ENCODE measurements around the gene GIMAP5. TPM values are rescaled to one million over a fixed set of nuclear protein-coding genes. Genes with fewer than 3 reads are reported as not detected.

The GIMAP5 gene
- total RNA-seq, 1 experiment from 2014 or later = not detected

- BruUV-seq (replicated peaks) = no TSS peak
- no peak overlapping the region for H3K4me3 ChIP-seq (ENCODE audit: low read length)
- no peak overlapping the region for H2AFZ ChIP-seq (ENCODE audit: low read length)
- H3K9ac ChIP-seq (ENCODE audit: low read length) = no peak overlapping the region
- H3K36me3 ChIP-seq (ENCODE audit: low read depth, low read length) = no peaks in the 10 kb centered on the region
- intact Hi-C loops (cut with micrococcal nuclease) = no loop called here
- ATAC-seq (no peak), DNase-seq (no peak)
- H4K20me1 ChIP-seq (ENCODE audit: low read length) = no peaks in the 10 kb centered on the region
- no peak overlapping the region for H3K27ac ChIP-seq (ENCODE audit: low read length)
- no peaks in the 10 kb centered on the region for H3F3A ChIP-seq (ENCODE audit: low read length, unreplicated experiment)
- H3K79me2 ChIP-seq (ENCODE audit: low read length) = no peaks in the 10 kb centered on the region
- no peaks in the 10 kb centered on the region for H3K9me3 ChIP-seq (ENCODE audit: low read length)
- TF ChIP-seq, protein P1, sequence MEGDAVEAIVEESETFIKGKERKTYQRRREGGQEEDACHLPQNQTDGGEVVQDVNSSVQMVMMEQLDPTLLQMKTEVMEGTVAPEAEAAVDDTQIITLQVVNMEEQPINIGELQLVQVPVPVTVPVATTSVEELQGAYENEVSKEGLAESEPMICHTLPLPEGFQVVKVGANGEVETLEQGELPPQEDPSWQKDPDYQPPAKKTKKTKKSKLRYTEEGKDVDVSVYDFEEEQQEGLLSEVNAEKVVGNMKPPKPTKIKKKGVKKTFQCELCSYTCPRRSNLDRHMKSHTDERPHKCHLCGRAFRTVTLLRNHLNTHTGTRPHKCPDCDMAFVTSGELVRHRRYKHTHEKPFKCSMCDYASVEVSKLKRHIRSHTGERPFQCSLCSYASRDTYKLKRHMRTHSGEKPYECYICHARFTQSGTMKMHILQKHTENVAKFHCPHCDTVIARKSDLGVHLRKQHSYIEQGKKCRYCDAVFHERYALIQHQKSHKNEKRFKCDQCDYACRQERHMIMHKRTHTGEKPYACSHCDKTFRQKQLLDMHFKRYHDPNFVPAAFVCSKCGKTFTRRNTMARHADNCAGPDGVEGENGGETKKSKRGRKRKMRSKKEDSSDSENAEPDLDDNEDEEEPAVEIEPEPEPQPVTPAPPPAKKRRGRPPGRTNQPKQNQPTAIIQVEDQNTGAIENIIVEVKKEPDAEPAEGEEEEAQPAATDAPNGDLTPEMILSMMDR (conservative IDR thresholded peaks at IDR 0.05; ENCODE audit: low read depth, low read length) = no peak
- no peak for TF ChIP-seq EZH2phosphoT487 (IDR thresholded peaks at IDR 0.05; ENCODE audit: borderline replicate concordance, low read length)
- TF ChIP-seq EZH2 (IDR thresholded peaks at IDR 0.05; ENCODE audit: low read length, unreplicated experiment) = no peak
- H3K9me2 ChIP-seq (replicated peaks; ENCODE audit: low read length) = no peaks in the 10 kb centered on the region
- POLR2A ChIA-PET (ENCODE audit: unreplicated experiment) = no interaction called here
- CTCF ChIA-PET = no interaction called here
- no peak overlapping the region for H3K4me2 ChIP-seq (ENCODE audit: low read length)
- H3K4me1 ChIP-seq (ENCODE audit: insufficient read depth, low read length) = no peaks in the 10 kb centered on the region
- peaks cover 85% of the 10 kb centered on the region for H3K27me3 ChIP-seq (ENCODE audit: low read length)
Measured at GRCh38 chr7:150719436-150719835, 17.8 kb upstream of the GIMAP5 start.

DNA sequence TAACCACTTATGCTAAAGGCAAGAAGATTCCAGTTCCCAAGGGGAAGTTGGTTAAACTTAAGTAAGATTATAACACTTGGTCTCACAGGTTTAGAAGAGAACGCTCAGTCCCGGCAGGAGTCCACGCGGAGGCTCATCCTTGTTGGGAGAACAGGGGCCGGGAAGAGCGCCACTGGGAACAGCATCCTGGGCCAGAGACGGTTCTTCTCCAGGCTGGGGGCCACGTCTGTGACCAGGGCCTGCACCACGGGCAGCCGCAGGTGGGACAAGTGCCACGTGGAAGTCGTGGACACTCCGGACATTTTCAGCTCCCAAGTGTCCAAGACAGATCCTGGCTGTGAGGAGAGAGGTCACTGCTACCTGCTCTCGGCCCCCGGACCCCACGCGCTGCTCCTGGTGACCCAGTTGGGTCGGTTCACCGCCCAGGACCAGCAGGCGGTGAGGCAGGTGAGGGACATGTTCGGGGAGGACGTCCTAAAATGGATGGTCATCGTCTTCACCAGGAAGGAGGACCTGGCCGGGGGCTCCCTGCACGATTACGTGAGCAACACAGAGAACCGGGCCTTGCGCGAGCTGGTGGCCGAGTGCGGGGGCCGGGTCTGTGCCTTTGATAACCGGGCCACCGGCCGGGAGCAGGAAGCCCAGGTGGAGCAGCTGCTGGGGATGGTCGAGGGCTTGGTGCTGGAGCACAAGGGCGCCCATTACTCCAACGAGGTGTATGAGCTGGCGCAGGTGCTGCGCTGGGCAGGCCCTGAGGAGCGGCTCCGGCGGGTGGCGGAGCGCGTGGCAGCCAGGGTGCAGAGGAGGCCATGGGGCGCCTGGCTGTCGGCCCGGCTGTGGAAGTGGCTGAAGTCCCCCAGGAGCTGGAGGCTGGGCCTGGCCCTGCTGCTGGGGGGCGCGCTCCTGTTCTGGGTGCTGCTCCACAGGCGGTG is 17.0 kb upstream of the GIMAP5 start:
- Histone ChIP-seq H4K20me1 (ENCODE audit: low read length) (no peaks in the 10 kb centered on the region), H3K4me3 (ENCODE audit: low read length) (no peak overlapping the region), H3K79me2 (ENCODE audit: low read length) (no peaks in the 10 kb centered on the region), H2AFZ (ENCODE audit: low read length) (no peak overlapping the region), H3K9ac (ENCODE audit: low read length) (no peak overlapping the region), H3K9me2 (replicated peaks; ENCODE audit: low read length) (no peaks in the 10 kb centered on the region), H3K4me2 (ENCODE audit: low read length) (no peak overlapping the region), H3K27ac (ENCODE audit: low read length) (no peak overlapping the region), H3K36me3 (ENCODE audit: low read depth, low read length) (no peaks in the 10 kb centered on the region), H3K27me3 (ENCODE audit: low read length) (peaks cover 84% of the 10 kb centered on the region), H3F3A (ENCODE audit: low read length, unreplicated experiment) (no peaks in the 10 kb centered on the region), H3K9me3 (ENCODE audit: low read length) (no peaks in the 10 kb centered on the region), H3K4me1 (ENCODE audit: insufficient read depth, low read length) (no peaks in the 10 kb centered on the region)
- TF ChIP-seq, protein P1 (conservative IDR thresholded peaks at IDR 0.05; ENCODE audit: low read depth, low read length) = no peak
- TF ChIP-seq EZH2phosphoT487 (IDR thresholded peaks at IDR 0.05; ENCODE audit: borderline replicate concordance, low read length) = no peak
- ChIA-PET CTCF (interaction anchor here (0.6 kb wide), 1 partner anchor 271 kb away, joined by 3 read pairs; no protein-coding TSS in a partner anchor), POLR2A (ENCODE audit: unreplicated experiment) (interaction anchor here (0.6 kb wide), 1 partner anchor 284 kb away, joined by 4 read pairs; no protein-coding TSS in a partner anchor)
- no TSS peak for BruUV-seq (replicated peaks)
- DNase-seq (no peak), ATAC-seq (no peak)
- intact Hi-C loops (cut with micrococcal nuclease) = no loop called here

GRCh38 chr7:150721970-150722373 is 15.2 kb upstream of the GIMAP5 start:
- Histone ChIP-seq H3K4me1 (ENCODE audit: insufficient read depth, low read length) (no peaks in the 10 kb centered on the region), H3K9ac (ENCODE audit: low read length) (no peak overlapping the region), H3K79me2 (ENCODE audit: low read length) (no peaks in the 10 kb centered on the region), H3K36me3 (ENCODE audit: low read depth, low read length) (no peaks in the 10 kb centered on the region), H3F3A (ENCODE audit: low read length, unreplicated experiment) (no peaks in the 10 kb centered on the region), H3K9me3 (ENCODE audit: low read length) (no peaks in the 10 kb centered on the region), H3K27me3 (ENCODE audit: low read length) (peaks cover 80% of the 10 kb centered on the region), H3K9me2 (replicated peaks; ENCODE audit: low read length) (no peaks in the 10 kb centered on the region), H4K20me1 (ENCODE audit: low read length) (no peaks in the 10 kb centered on the region), H3K4me2 (ENCODE audit: low read length) (no peak overlapping the region), H2AFZ (ENCODE audit: low read length) (no peak overlapping the region), H3K4me3 (ENCODE audit: low read length) (no peak overlapping the region), H3K27ac (ENCODE audit: low read length) (no peak overlapping the region)
- DNase-seq = no peak
- no peak for ATAC-seq
- intact Hi-C loops (cut with micrococcal nuclease) = no loop called here
- TF ChIP-seq EZH2phosphoT487 (IDR thresholded peaks at IDR 0.05; ENCODE audit: borderline replicate concordance, low read length) = no peak
- no peak for TF ChIP-seq EZH2 (IDR thresholded peaks at IDR 0.05; ENCODE audit: low read length, unreplicated experiment)
- TF ChIP-seq, protein P1 (conservative IDR thresholded peaks at IDR 0.05; ENCODE audit: low read depth, low read length) = no peak
- CTCF ChIA-PET = no interaction called here
- POLR2A ChIA-PET (ENCODE audit: unreplicated experiment) = no interaction called here
- BruUV-seq (replicated peaks) = no TSS peak
